Loucy (cell line): ENCODE results near the gene PTPA.

ENCODE experiments used
- H2AFZ ChIP-seq: fragments of 200-600 bp; sonication (generic); 2 replicates; pipeline ENCODE4 v1.6.0; 2016; ENCODE audit warnings: antibody characterized with exemption, mild to moderate bottlenecking, low read length, moderate library complexity
- H3F3A ChIP-seq: fragments of 200-600 bp; 2 replicates; pipeline ENCODE4 v1.6.0; 2016; ENCODE audit warnings: antibody characterized with exemption, low read depth, mild to moderate bottlenecking
- H3K27me3 ChIP-seq: fragments of 200-600 bp; sonication (generic); 2 replicates; pipeline ENCODE4 v1.6.1; 2014; ENCODE audit warnings: low read length, mild to moderate bottlenecking; ENCODE audit not compliant: insufficient read depth, poor library complexity, severe bottlenecking
- H3K36me3 ChIP-seq: fragments of 200-600 bp; sonication (generic); 2 replicates; pipeline ENCODE4 v1.6.1; 2016; ENCODE audit warnings: low read length; ENCODE audit not compliant: insufficient read depth
- H3K4me1 ChIP-seq: fragments of 200-600 bp; sonication (generic); 2 replicates; pipeline ENCODE4 v1.5.1; 2014; ENCODE audit warnings: low read length, mild to moderate bottlenecking; ENCODE audit not compliant: insufficient read depth, poor library complexity, severe bottlenecking
- H3K4me2 ChIP-seq: fragments of 200-600 bp; sonication (generic); 2 replicates; pipeline ENCODE4 v1.6.0; 2014; ENCODE audit warnings: antibody characterized with exemption, low read length, low read depth, mild to moderate bottlenecking; ENCODE audit not compliant: poor library complexity, severe bottlenecking
- H3K4me3 ChIP-seq: fragments of 200-600 bp; sonication (generic); 2 replicates; pipeline ENCODE4 v1.5.1; 2014; ENCODE audit warnings: low read length, mild to moderate bottlenecking, mixed read lengths; ENCODE audit not compliant: poor library complexity, severe bottlenecking
- H3K79me2 ChIP-seq: fragments of 200-600 bp; sonication (generic); 2 replicates; pipeline ENCODE4 v1.6.1; 2014; ENCODE audit warnings: low read length; ENCODE audit not compliant: insufficient read depth
- H3K9ac ChIP-seq: fragments of 200-600 bp; sonication (generic); 2 replicates; pipeline ENCODE4 v1.6.0; 2014; ENCODE audit warnings: mild to moderate bottlenecking, low read depth, low read length, moderate library complexity; ENCODE audit not compliant: poor library complexity, severe bottlenecking
- H3K9me2 ChIP-seq: fragments of 200-600 bp; sonication (generic); replicated peaks from 2 replicates; pipeline ENCODE4 v1.6.1; 2016; ENCODE audit warnings: low read depth, low read length, mixed read lengths
- H3K9me3 ChIP-seq: fragments of 200-600 bp; sonication (generic); 2 replicates; pipeline ENCODE4 v1.6.1; 2014; ENCODE audit warnings: mild to moderate bottlenecking, antibody characterized with exemption, low read length, low read depth; ENCODE audit not compliant: insufficient read depth
- H4K20me1 ChIP-seq: fragments of 200-600 bp; sonication (generic); 2 replicates; pipeline ENCODE4 v1.6.0; 2014; ENCODE audit warnings: antibody characterized with exemption, low read length, mild to moderate bottlenecking; ENCODE audit not compliant: insufficient read depth, poor library complexity, severe bottlenecking
- CTCF ChIP-seq: fragments of 200-600 bp; sonication (generic); conservative IDR thresholded peaks from 2 replicates; pipeline ENCODE4 v1.5.1; 2014; ENCODE audit warnings: mild to moderate bottlenecking, antibody characterized with exemption, low read length
- EZH2phosphoT487 ChIP-seq: fragments of 200-600 bp; IDR thresholded peaks from 2 replicates; pipeline ENCODE4 v1.6.1; 2018; ENCODE audit warnings: antibody characterized with exemption, mild to moderate bottlenecking, moderate library complexity, borderline replicate concordance

Gene PTPA

GRCh38 chr9:129173296-129174101 lies 62.3 kb downstream of the PTPA start:
- Histone ChIP-seq H3K27me3 (no peaks in the 10 kb centered on the region), H3K9me2 (no peaks in the 10 kb centered on the region), H3K4me2 (peak overlapping the region; percentile 84), H2AFZ (no peak overlapping the region), H3K9me3 (no peaks in the 10 kb centered on the region), H3K9ac (peak overlapping the region; percentile 91), H3K79me2 (peaks cover 6% of the 10 kb centered on the region; the same call in 1 of the 2 replicates), H3F3A (peaks cover 5% of the 10 kb centered on the region; the same call in 1 of the 2 replicates), H3K4me1 (peaks cover 11% of the 10 kb centered on the region), H4K20me1 (no peaks in the 10 kb centered on the region), H3K36me3 (no peaks in the 10 kb centered on the region), H3K4me3 (peak overlapping the region; percentile 79)
- TF ChIP-seq EZH2phosphoT487 (no peak), CTCF (no peak)

- no peaks in the 10 kb centered on the region for H3K36me3 ChIP-seq
- H3K4me1 ChIP-seq: peaks cover 11% of the 10 kb centered on the region
Measured at GRCh38 chr9:129174102-129174723, 63.0 kb downstream of the PTPA start.

More at GRCh38 chr9:129174102-129174723, 63.0 kb downstream of the PTPA start:
- Histone ChIP-seq H2AFZ (peak overlapping the region; percentile 83), H3K4me3 (peak overlapping the region; percentile 79), H3F3A (peaks cover 5% of the 10 kb centered on the region; the same call in 1 of the 2 replicates), H3K79me2 (peaks cover 6% of the 10 kb centered on the region; the same call in 1 of the 2 replicates), H4K20me1 (no peaks in the 10 kb centered on the region), H3K9ac (peak overlapping the region; percentile 91), H3K27me3 (no peaks in the 10 kb centered on the region), H3K9me2 (no peaks in the 10 kb centered on the region), H3K4me2 (peak overlapping the region; percentile 84), H3K9me3 (no peaks in the 10 kb centered on the region)
- TF ChIP-seq CTCF (peak; percentile 69), EZH2phosphoT487 (no peak)
